HEK293 (cell line): ENCODE data around the gene PALMD.

Experiments
- HOXC10 ChIP-seq: sonication (generic); formaldehyde crosslinking; IDR thresholded peaks from 2 replicates; pipeline ENCODE4 v1.8.1; 2023; ENCODE audit warnings: mild to moderate bottlenecking, missing genetic modification reagents
- MZF1 ChIP-seq: fragments of 450-650 bp; formaldehyde crosslinking; IDR thresholded peaks from 2 replicates; pipeline ENCODE4 v1.5.1; 2017; ENCODE audit warnings: missing biosample characterization, missing genetic modification characterization, borderline replicate concordance
- PATZ1 ChIP-seq: fragments of 450-650 bp; formaldehyde crosslinking; IDR thresholded peaks from 2 replicates; pipeline ENCODE4 v1.5.1; 2016; ENCODE audit warnings: missing biosample characterization, missing genetic modification characterization
- PRDM10 ChIP-seq: fragments of 450-650 bp; formaldehyde crosslinking; IDR thresholded peaks from 2 replicates; pipeline ENCODE4 v1.5.1; 2016; ENCODE audit warnings: missing biosample characterization, missing genetic modification characterization
- TSHZ1 ChIP-seq: fragments of 450-650 bp; formaldehyde crosslinking; IDR thresholded peaks from 2 replicates; pipeline ENCODE4 v1.5.1; 2016; ENCODE audit warnings: missing biosample characterization, missing genetic modification characterization, borderline replicate concordance
- YY1 ChIP-seq: fragments of 450-650 bp; formaldehyde crosslinking; IDR thresholded peaks from 2 replicates; pipeline ENCODE4 v1.5.1; 2018; ENCODE audit warnings: missing biosample characterization, missing genetic modification characterization
- ZBTB26 ChIP-seq: fragments of 450-650 bp; formaldehyde crosslinking; optimal IDR thresholded peaks from 2 replicates; pipeline ENCODE3; 2016; ENCODE audit warnings: missing biosample characterization, mild to moderate bottlenecking, missing genetic modification characterization
- ZBTB48 ChIP-seq: fragments of 450-650 bp; formaldehyde crosslinking; IDR thresholded peaks from 2 replicates; pipeline ENCODE4 v1.5.1; 2016; ENCODE audit warnings: missing biosample characterization, missing genetic modification characterization
- ZNF274 ChIP-seq, 2 experiments: fragments of 200-500 bp in 1 of 2; fragments of 450-650 bp in 1 of 2; sonication (Bioruptor generic) in 1 of 2; formaldehyde crosslinking in 1 of 2; IDR thresholded peaks; 2 replicates each; pipeline versions ENCODE4 v1.5.1 to v1.6.1; 2014 to 2016; ENCODE audit warnings: borderline replicate concordance in 1 of 2, inconsistent platforms in 1 of 2, low read length in 1 of 2, missing biosample characterization in 1 of 2, missing genetic modification characterization in 1 of 2
- ZNF529 ChIP-seq: fragments of 450-650 bp; formaldehyde crosslinking; IDR thresholded peaks from 2 replicates; pipeline ENCODE4 v1.5.1; 2017; ENCODE audit warnings: missing genetic modification characterization, missing biosample characterization; ENCODE audit not compliant: insufficient replicate concordance
- ZSCAN4 ChIP-seq: fragments of 450-650 bp; formaldehyde crosslinking; IDR thresholded peaks from 2 replicates; pipeline ENCODE4 v1.5.1; 2017; ENCODE audit warnings: missing biosample characterization, missing genetic modification characterization
- TF ChIP-seq, protein P1 (sequence below): fragments of 450-650 bp; formaldehyde crosslinking; IDR thresholded peaks from 2 replicates; pipeline ENCODE4 v1.5.1; 2016; ENCODE audit warnings: missing biosample characterization, missing genetic modification characterization

DNA sequence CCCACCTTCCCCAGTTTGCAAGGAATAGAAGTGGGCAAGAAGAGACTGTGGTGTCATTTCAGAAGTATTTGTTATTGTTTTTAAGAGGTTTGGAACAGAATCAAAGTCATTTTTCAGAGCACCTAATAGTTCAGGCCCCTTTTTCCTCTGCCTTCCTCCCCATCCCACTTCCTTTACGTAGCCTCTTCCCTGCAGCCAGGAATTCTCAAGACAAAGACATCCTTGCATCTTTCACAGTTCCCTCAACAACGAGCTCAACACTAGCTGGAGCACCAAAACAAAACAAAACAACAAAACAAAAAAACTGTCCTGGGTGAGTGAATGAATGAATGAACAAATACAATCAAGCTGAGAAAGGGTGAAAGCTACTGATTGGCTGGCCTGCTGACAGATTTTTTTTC is 7.0 kb downstream of the PALMD start:
- TF ChIP-seq HOXC10 (CRISPR knock-in tag) (no peak), MZF1 (tag by site-specific recombination) (no peak), PATZ1 (tag by site-specific recombination) (no peak), ZBTB48 (tag by site-specific recombination) (no peak), YY1 (tag by site-specific recombination) (no peak), ZNF529 (tag by site-specific recombination) (no peak), ZBTB26 (tag by site-specific recombination) (no peak), ZSCAN4 (tag by site-specific recombination) (no peak), ZNF274 (IDR thresholded peaks at IDR 0.05; ENCODE audit: low read length) (no peak), ZNF274 (tag by site-specific recombination; IDR thresholded peaks at IDR 0.05; ENCODE audit: borderline replicate concordance) (no peak), PRDM10 (tag by site-specific recombination) (no peak), TSHZ1 (tag by site-specific recombination) (no peak)
- TF ChIP-seq, protein P1, sequence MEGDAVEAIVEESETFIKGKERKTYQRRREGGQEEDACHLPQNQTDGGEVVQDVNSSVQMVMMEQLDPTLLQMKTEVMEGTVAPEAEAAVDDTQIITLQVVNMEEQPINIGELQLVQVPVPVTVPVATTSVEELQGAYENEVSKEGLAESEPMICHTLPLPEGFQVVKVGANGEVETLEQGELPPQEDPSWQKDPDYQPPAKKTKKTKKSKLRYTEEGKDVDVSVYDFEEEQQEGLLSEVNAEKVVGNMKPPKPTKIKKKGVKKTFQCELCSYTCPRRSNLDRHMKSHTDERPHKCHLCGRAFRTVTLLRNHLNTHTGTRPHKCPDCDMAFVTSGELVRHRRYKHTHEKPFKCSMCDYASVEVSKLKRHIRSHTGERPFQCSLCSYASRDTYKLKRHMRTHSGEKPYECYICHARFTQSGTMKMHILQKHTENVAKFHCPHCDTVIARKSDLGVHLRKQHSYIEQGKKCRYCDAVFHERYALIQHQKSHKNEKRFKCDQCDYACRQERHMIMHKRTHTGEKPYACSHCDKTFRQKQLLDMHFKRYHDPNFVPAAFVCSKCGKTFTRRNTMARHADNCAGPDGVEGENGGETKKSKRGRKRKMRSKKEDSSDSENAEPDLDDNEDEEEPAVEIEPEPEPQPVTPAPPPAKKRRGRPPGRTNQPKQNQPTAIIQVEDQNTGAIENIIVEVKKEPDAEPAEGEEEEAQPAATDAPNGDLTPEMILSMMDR (tag by site-specific recombination) = no peak
